NCI-H1105 treated with DMSO at 0.1 percent for 48 hours (cell line): ENCODE results near the gene CLDN6.
A peak's percentile ranks its signal among the peaks of the same experiment; 100 is the strongest.

Source experiments
- DNase-seq: peaks from one replicate; lab custom pipeline; 2025; lab: John Stamatoyannopoulos, UW

The CLDN6 gene

GRCh38 chr16:2987286-2987685 lies 30.7 kb downstream of the CLDN6 start:
- DNase-seq: no peak

- DNase-seq: no peak
Measured at GRCh38 chr16:2986623-2987188, 31.3 kb downstream of the CLDN6 start.

GRCh38 chr16:2985893-2986355 lies 32.1 kb downstream of the CLDN6 start:
- no peak for DNase-seq

- no peak for DNase-seq
Measured at GRCh38 chr16:2985462-2985861, 32.5 kb downstream of the CLDN6 start.

- DNase-seq: peak; percentile 45
Measured at GRCh38 chr16:2983706-2984136, 34.3 kb downstream of the CLDN6 start.

GRCh38 chr16:2982402-2982801 lies 35.6 kb downstream of the CLDN6 start:
- DNase-seq: no peak

GRCh38 chr16:2981899-2982250 lies 36.1 kb downstream of the CLDN6 start:
- no peak for DNase-seq

- no peak for DNase-seq
Measured at GRCh38 chr16:2981177-2981898, 36.6 kb downstream of the CLDN6 start.

GRCh38 chr16:2980227-2981176 lies 37.5 kb downstream of the CLDN6 start, which contains the start of gene PKMYT1:
Gene PKMYT1, minus strand, starts transcription at chr16:2980446. Its CDS starts 789 bp downstream, at chr16:2979657.
- peak; percentile 63 for DNase-seq

GRCh38 chr16:2979669-2980226 lies 38.2 kb downstream of the CLDN6 start:
- DNase-seq: no peak

GRCh38 chr16:2977440-2977839 lies 40.5 kb downstream of the CLDN6 start:
- peak; percentile 82 for DNase-seq

GRCh38 chr16:2976673-2977072 lies 41.3 kb downstream of the CLDN6 start:
- DNase-seq: no peak

GRCh38 chr16:2976201-2976600 lies 41.8 kb downstream of the CLDN6 start:
- no peak for DNase-seq

- no peak for DNase-seq
Measured at GRCh38 chr16:2975161-2975795, 42.7 kb downstream of the CLDN6 start.

- no peak for DNase-seq
Measured at GRCh38 chr16:2974319-2975056, 43.5 kb downstream of the CLDN6 start.

GRCh38 chr16:2973605-2974318 lies 44.2 kb downstream of the CLDN6 start:
- no peak for DNase-seq

GRCh38 chr16:2973093-2973492 lies 44.9 kb downstream of the CLDN6 start:
- DNase-seq: no peak

GRCh38 chr16:2971985-2972784 lies 45.8 kb downstream of the CLDN6 start:
- DNase-seq: no peak
